K562 (cell line): Measurements from ENCODE around the gene TMSB4X. TPM values are rescaled to one million over a fixed set of nuclear protein-coding genes. Genes with fewer than 3 reads are reported as not detected.

ENCODE experiments used
- BRD4 ChIP-seq: fragments of 200-600 bp; sonication (generic); IDR thresholded peaks from 2 replicates; pipeline ENCODE4 v1.6.1; 2017; ENCODE audit warnings: inconsistent platforms
- ESRRB ChIP-seq: fragments of 250-450 bp; sonication (Bioruptor Pico); IDR thresholded peaks from 2 replicates; pipeline ENCODE4 v1.5.0; 2020; ENCODE audit warnings: mild to moderate bottlenecking, moderate library complexity, borderline replicate concordance
- JUND ChIP-seq, 2 experiments: IDR thresholded peaks; 2 replicates in 1 of 2; 3 replicates in 1 of 2; pipeline ENCODE4 v1.6.1; 2011; ENCODE audit warnings: borderline replicate concordance in 2 of 2, low read depth in 2 of 2, low read length in 2 of 2, improper control_type of control experiment in 1 of 2, missing biosample characterization in 1 of 2, missing genetic modification characterization in 1 of 2, missing genetic modification reagents in 1 of 2
- LCOR ChIP-seq: sonication (generic); formaldehyde crosslinking; IDR thresholded peaks from 2 replicates; pipeline ENCODE4 v1.8.0; 2022; ENCODE audit warnings: mild to moderate bottlenecking, missing genetic modification reagents
- MECOM ChIP-seq: fragments of 250-450 bp; sonication (Bioruptor Pico); IDR thresholded peaks from 2 replicates; pipeline ENCODE4 v1.8.0; 2022; ENCODE audit warnings: inconsistent platforms
- MEF2D ChIP-seq: conservative IDR thresholded peaks from 2 replicates; pipeline ENCODE4 v1.6.1; 2016; ENCODE audit warnings: low read depth, missing genetic modification characterization, missing compliant biosample characterization
- PCBP1 ChIP-seq: fragments of 200-400 bp; formaldehyde crosslinking; IDR thresholded peaks from 2 replicates; pipeline ENCODE4 v1.6.1; 2018; ENCODE audit warnings: mild to moderate bottlenecking, low read depth, low read length; ENCODE audit not compliant: poor library complexity, severe bottlenecking
- PYGO2 ChIP-seq: fragments of 450-650 bp; IDR thresholded peaks from 2 replicates; pipeline ENCODE4 v1.6.1; 2016; ENCODE audit warnings: mild to moderate bottlenecking, missing genetic modification characterization, moderate library complexity, missing compliant biosample characterization
- SMAD3 ChIP-seq: fragments of 450-650 bp; formaldehyde crosslinking; conservative IDR thresholded peaks from 2 replicates; pipeline ENCODE4 v1.4.0; 2020; ENCODE audit warnings: mild to moderate bottlenecking
- SMARCB1 ChIP-seq: IDR thresholded peaks from 2 replicates; pipeline ENCODE4 v1.6.1; 2011; ENCODE audit warnings: improper control_type of control experiment, low read depth; ENCODE audit not compliant: insufficient read length
- SOX6 ChIP-seq: fragments of 450-650 bp; IDR thresholded peaks from 2 replicates; pipeline ENCODE4 v1.6.1; 2014; ENCODE audit warnings: mild to moderate bottlenecking
- SRSF9 ChIP-seq: fragments of 200-400 bp; formaldehyde crosslinking; IDR thresholded peaks from 2 replicates; pipeline ENCODE4 v1.6.1; 2017; ENCODE audit warnings: low read depth, low read length, borderline replicate concordance
- STAT5B ChIP-seq: fragments of 250-450 bp; sonication (Bioruptor Pico); IDR thresholded peaks from 2 replicates; pipeline ENCODE4 v1.8.0; 2021; ENCODE audit warnings: mild to moderate bottlenecking, inconsistent platforms
- TEAD1 ChIP-seq, 2 experiments: fragments of 450-650 bp in 1 of 2; sonication (generic) in 1 of 2; formaldehyde crosslinking; IDR thresholded peaks; 2 replicates each; pipeline versions ENCODE4 v1.4.0 to v1.8.0; 2020 to 2022; ENCODE audit warnings: mild to moderate bottlenecking in 2 of 2, missing genetic modification reagents in 1 of 2
- ZFP1 ChIP-seq: fragments of 450-650 bp; formaldehyde crosslinking; IDR thresholded peaks from 2 replicates; pipeline ENCODE4 v1.4.0; 2020; ENCODE audit warnings: mild to moderate bottlenecking, mixed read lengths
- ZFP30 ChIP-seq: fragments of 250-450 bp; sonication (Bioruptor Pico); IDR thresholded peaks from 2 replicates; pipeline ENCODE4 v1.8.0; 2022; ENCODE audit warnings: moderate library complexity, mild to moderate bottlenecking, inconsistent platforms, borderline replicate concordance
- ZNF274 ChIP-seq: IDR thresholded peaks from 2 replicates; pipeline ENCODE4 v1.6.1; 2011; ENCODE audit warnings: low read depth, mild to moderate bottlenecking, low read length, moderate library complexity, borderline replicate concordance
- ZNF384 ChIP-seq: IDR thresholded peaks from 2 replicates; pipeline ENCODE4 v1.6.1; 2012; ENCODE audit warnings: low read depth, low read length, improper control_type of control experiment
- ZNF695 ChIP-seq: fragments of 450-650 bp; formaldehyde crosslinking; IDR thresholded peaks from 2 replicates; pipeline ENCODE4 v1.4.0; 2020; ENCODE audit warnings: mild to moderate bottlenecking, moderate library complexity
- ZNF77 ChIP-seq: fragments of 250-450 bp; sonication (Bioruptor Pico); IDR thresholded peaks from 2 replicates; pipeline ENCODE4 v1.5.0; 2020
- polyA plus RNA-seq, 8 experiments: library from polyadenylated mRNA; depleted of rRNA in 4 of 8; stranded (reverse) in 5 of 8; unstranded in 3 of 8; fragments of >200 nt; fragmentation: Nextera tagmentation in 2 of 8; fragmentation: Illumina TruSeq in 1 of 8; extraction: Ambion mirVana in 2 of 8; extraction: Trizol in 1 of 8; gene quantifications; 2 replicates each; pipeline versions ENCODE4 v1.2.1 to v1.2.3, GENCODE V29; 2011 to 2014; ENCODE audit warnings: inconsistent platforms in 1 of 8, missing spikeins in 1 of 8
- total RNA-seq, 7 experiments: library from RNA; depleted of rRNA in 6 of 7; stranded (reverse); fragments of >200 nt in 6 of 7; fragmentation: Illumina TruSeq in 2 of 7; extraction: Trizol in 2 of 7; gene quantifications; 2 replicates each; pipeline versions ENCODE4 v1.2.1 to v1.2.3, GENCODE V29; 2011 to 2021; ENCODE audit warnings: low replicate concordance in 1 of 7
- TF ChIP-seq, protein P1 (sequence below): fragments of 250-450 bp; sonication (Bioruptor Pico); IDR thresholded peaks from 2 replicates; pipeline ENCODE4 v1.4.0; 2020; ENCODE audit warnings: borderline replicate concordance
- TF ChIP-seq, protein P2 (sequence below): sonication (generic); formaldehyde crosslinking; IDR thresholded peaks from 2 replicates; pipeline ENCODE4 v1.8.0; 2023; ENCODE audit warnings: mild to moderate bottlenecking, missing genetic modification reagents
- TF ChIP-seq, protein P3 (sequence below): fragments of 450-650 bp; IDR thresholded peaks from 2 replicates; pipeline ENCODE4 v1.6.1; 2017; ENCODE audit warnings: antibody characterized with exemption, mild to moderate bottlenecking

Gene TMSB4X
- total and polyA plus RNA-seq, 9 of the 15 experiments (the other 6 are each of a cell fraction or from before 2014, with no cell fraction given) = 1,035 to 2,035 (median 1,529) TPM

- TF ChIP-seq ZNF77 (CRISPR knock-in tag) (no peak), ZFP1 (CRISPR knock-in tag) (no peak), PCBP1 (no peak), STAT5B (CRISPR knock-in tag) (no peak), ZNF274 (no peak), SRSF9 (no peak), BRD4 (no peak), SMARCB1 (no peak), PYGO2 (tag) (no peak), MEF2D (tag) (0 out of 2 replicates have a peak, but pooled peaks have one; percentile 30), SOX6 (no peak), MECOM (CRISPR knock-in tag) (no peak), SMAD3 (CRISPR knock-in tag) (0 out of 2 replicates have a peak, but pooled peaks have one; percentile 38), ZFP30 (CRISPR knock-in tag) (no peak), ZNF384 (no peak), ZNF695 (CRISPR knock-in tag) (no peak), TEAD1 (CRISPR knock-in tag; IDR thresholded peaks at IDR 0.05) (peak in 1 of 2 experiments; percentile 42; a peak in 1 of 4 replicates), ESRRB (CRISPR knock-in tag) (no peak), JUND (IDR thresholded peaks at IDR 0.05; ENCODE audit: borderline replicate concordance, low read depth, low read length) (no peak), JUND (tag; IDR thresholded peaks at IDR 0.05; ENCODE audit: borderline replicate concordance, low read depth, low read length) (peak; percentile 55; the same call in 1 of the 3 replicates), LCOR (CRISPR knock-in tag) (no peak)
- TF ChIP-seq, protein P1, sequence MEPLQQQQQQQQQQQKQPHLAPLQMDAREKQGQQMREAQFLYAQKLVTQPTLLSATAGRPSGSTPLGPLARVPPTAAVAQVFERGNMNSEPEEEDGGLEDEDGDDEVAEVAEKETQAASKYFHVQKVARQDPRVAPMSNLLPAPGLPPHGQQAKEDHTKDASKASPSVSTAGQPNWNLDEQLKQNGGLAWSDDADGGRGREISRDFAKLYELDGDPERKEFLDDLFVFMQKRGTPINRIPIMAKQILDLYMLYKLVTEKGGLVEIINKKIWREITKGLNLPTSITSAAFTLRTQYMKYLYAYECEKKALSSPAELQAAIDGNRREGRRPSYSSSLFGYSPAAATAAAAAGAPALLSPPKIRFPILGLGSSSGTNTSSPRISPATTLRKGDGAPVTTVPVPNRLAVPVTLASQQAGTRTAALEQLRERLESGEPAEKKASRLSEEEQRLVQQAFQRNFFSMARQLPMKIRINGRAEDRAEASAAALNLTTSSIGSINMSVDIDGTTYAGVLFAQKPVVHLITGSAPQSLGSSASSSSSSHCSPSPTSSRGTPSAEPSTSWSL (CRISPR knock-in tag) = no peak
- TF ChIP-seq, protein P2, sequence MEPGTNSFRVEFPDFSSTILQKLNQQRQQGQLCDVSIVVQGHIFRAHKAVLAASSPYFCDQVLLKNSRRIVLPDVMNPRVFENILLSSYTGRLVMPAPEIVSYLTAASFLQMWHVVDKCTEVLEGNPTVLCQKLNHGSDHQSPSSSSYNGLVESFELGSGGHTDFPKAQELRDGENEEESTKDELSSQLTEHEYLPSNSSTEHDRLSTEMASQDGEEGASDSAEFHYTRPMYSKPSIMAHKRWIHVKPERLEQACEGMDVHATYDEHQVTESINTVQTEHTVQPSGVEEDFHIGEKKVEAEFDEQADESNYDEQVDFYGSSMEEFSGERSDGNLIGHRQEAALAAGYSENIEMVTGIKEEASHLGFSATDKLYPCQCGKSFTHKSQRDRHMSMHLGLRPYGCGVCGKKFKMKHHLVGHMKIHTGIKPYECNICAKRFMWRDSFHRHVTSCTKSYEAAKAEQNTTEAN (CRISPR knock-in tag) = no peak
- TF ChIP-seq, protein P3, sequence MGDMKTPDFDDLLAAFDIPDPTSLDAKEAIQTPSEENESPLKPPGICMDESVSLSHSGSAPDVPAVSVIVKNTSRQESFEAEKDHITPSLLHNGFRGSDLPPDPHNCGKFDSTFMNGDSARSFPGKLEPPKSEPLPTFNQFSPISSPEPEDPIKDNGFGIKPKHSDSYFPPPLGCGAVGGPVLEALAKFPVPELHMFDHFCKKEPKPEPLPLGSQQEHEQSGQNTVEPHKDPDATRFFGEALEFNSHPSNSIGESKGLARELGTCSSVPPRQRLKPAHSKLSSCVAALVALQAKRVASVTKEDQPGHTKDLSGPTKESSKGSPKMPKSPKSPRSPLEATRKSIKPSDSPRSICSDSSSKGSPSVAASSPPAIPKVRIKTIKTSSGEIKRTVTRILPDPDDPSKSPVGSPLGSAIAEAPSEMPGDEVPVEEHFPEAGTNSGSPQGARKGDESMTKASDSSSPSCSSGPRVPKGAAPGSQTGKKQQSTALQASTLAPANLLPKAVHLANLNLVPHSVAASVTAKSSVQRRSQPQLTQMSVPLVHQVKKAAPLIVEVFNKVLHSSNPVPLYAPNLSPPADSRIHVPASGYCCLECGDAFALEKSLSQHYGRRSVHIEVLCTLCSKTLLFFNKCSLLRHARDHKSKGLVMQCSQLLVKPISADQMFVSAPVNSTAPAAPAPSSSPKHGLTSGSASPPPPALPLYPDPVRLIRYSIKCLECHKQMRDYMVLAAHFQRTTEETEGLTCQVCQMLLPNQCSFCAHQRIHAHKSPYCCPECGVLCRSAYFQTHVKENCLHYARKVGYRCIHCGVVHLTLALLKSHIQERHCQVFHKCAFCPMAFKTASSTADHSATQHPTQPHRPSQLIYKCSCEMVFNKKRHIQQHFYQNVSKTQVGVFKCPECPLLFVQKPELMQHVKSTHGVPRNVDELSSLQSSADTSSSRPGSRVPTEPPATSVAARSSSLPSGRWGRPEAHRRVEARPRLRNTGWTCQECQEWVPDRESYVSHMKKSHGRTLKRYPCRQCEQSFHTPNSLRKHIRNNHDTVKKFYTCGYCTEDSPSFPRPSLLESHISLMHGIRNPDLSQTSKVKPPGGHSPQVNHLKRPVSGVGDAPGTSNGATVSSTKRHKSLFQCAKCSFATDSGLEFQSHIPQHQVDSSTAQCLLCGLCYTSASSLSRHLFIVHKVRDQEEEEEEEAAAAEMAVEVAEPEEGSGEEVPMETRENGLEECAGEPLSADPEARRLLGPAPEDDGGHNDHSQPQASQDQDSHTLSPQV = peak; percentile 94
These were observed 12.8 kb upstream of the TMSB4X start (continued) for GRCh38 chrX:12962041-12962504.
